Measurements from ENCODE around the gene JAZF1. TPM values are rescaled to one million over a fixed set of nuclear protein-coding genes. Genes with fewer than 3 reads are reported as not detected.

The JAZF1 gene
- total RNA-seq, 2 experiments from 2014 or later = 2.8 to 3.3 TPM

DNA sequence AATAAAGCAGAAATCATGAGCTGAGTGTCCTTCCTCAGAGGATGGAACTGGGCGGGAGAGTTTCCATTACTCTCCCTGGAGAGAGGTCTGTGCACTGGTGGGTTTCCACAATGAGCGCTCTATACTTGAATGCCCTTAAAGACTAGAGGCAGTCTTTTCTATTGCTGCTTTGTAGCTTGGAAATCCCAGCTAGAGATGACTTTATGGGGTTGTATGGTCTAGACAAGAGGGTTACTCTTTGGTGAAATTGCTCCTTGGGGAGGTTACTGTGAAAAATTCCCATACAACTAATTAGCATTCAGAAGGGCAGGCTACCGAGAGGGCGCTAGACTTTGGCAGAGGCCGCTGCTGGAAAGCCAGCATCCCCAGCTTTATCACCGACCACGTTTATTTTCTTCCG lies 303.8 kb downstream of the JAZF1 start:
- ChIA-PET POLR2A (no interaction called here), CTCF (no interaction called here)
- ATAC-seq = no peak

DNA sequence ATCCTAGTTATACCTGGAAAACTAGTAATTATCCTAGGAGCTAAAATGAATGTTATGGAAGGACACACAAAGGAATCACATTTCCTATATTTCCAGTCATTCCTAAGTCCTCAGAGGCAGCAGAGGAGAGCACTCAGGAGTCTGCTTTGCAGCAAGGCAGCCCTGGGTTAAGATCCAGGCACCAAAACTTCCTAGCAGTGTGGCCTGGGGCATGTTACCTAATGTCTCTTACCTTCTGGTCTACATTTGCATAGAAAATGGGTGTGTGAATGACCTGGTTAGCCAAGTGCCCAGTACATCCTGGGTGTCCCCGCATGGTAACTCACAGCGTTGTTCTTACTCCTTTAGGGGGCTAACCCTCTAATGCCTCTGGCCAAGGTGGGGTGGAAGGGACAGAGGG lies 304.8 kb downstream of the JAZF1 start:
- CTCF ChIA-PET = no interaction called here
- Mint-ChIP-seq H3K4me1 (ENCODE audit: low read depth) (peaks cover 2% of the 10 kb centered on the region), H3K27me3 (ENCODE audit: low read depth) (peaks cover 6% of the 10 kb centered on the region), H3K4me3 (no peak overlapping the region), H3K9me3 (ENCODE audit: insufficient read depth) (no peaks in the 10 kb centered on the region), H3K36me3 (ENCODE audit: low read depth) (no peaks in the 10 kb centered on the region), H3K27ac (no peak overlapping the region)
- POLR2A ChIA-PET = no interaction called here
- no peak for ATAC-seq
- no peak for DNase-seq

More for the DNA sequence above, 303.8 kb downstream of the JAZF1 start:
- no peak for DNase-seq
- no peaks in the 10 kb centered on the region for H3K9me3 Mint-ChIP-seq (ENCODE audit: insufficient read depth)
- no peak overlapping the region for H3K27ac Mint-ChIP-seq
- H3K4me1 Mint-ChIP-seq (ENCODE audit: low read depth) = peaks cover 2% of the 10 kb centered on the region
- no peak overlapping the region for H3K4me3 Mint-ChIP-seq
- peaks cover 4% of the 10 kb centered on the region for H3K27me3 Mint-ChIP-seq (ENCODE audit: low read depth)
- no peaks in the 10 kb centered on the region for H3K36me3 Mint-ChIP-seq (ENCODE audit: low read depth)

DNA sequence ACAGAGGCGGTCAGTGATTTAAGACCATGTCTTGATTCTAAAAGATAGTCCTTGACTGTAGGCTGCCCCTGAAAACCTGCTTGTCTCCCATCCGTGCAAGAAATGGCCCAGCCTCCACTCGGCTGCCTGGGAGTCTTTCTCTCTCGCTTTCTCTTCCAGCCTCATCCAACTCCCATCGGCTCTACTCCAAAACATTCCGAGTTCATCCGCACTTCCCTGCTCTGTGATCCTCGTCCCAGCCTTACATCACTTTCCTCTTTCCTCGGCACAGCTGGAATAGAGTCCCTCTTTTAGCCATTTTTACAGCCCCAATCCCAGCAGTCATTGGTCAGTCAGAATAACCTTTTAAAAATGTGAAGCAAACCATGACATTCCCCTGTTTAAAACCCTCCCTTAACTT lies 305.5 kb downstream of the JAZF1 start:
- H3K36me3 Mint-ChIP-seq (ENCODE audit: low read depth) = no peaks in the 10 kb centered on the region
- no peak for DNase-seq
- no peak for ATAC-seq
- H3K4me3 Mint-ChIP-seq = no peak overlapping the region
- ChIA-PET POLR2A (no interaction called here), CTCF (no interaction called here)
- peaks cover 2% of the 10 kb centered on the region for H3K4me1 Mint-ChIP-seq (ENCODE audit: low read depth)
- no peaks in the 10 kb centered on the region for H3K9me3 Mint-ChIP-seq (ENCODE audit: insufficient read depth)
- peaks cover 6% of the 10 kb centered on the region for H3K27me3 Mint-ChIP-seq (ENCODE audit: low read depth)
- no peak overlapping the region for H3K27ac Mint-ChIP-seq

DNA sequence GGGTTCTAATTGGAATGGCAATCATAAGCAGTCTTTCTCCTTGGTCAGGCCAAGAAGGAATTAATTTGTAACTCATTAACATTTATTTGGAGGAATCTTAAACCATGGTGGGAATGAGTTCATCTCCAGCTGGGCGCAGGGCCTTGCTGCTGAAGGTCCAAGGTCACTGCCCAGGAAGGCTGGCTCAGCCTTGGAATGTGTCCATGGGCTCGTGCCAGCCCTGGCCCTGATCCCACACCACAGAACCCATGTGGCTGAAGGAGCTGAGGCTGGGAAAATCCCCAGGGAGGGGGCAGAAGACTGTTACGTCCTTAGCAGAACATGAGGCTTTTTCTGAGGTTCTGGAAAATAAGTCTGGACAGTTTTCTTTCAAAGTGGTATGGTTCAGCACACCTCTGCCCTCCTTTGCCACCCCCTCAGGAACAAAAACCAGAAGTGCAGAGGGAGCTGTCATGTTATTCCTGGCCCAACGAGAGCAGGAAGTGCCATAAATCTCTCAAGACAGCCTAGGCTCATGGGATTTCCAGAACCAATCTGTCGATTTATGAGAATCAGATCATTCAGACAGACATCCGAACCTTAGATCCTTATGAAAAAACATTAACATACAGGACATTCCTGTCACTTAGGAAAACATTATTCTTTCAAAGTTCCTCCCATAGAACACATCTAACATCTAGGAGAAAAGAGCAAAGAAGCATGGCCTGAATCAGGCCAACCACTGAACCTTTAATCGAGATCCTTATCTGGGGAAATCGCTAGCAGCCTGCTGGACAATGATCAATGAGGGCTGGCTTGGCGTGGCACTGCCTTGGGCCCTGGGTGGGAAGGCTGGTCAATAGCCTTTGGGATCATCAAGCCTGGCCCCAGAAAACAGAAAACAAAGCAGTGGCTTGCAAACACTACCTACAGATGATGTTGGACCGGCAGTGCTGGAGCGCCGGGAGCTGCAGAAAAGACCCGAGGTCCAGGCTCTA lies 306.3 kb downstream of the JAZF1 start:
- POLR2A ChIA-PET = no interaction called here

DNA sequence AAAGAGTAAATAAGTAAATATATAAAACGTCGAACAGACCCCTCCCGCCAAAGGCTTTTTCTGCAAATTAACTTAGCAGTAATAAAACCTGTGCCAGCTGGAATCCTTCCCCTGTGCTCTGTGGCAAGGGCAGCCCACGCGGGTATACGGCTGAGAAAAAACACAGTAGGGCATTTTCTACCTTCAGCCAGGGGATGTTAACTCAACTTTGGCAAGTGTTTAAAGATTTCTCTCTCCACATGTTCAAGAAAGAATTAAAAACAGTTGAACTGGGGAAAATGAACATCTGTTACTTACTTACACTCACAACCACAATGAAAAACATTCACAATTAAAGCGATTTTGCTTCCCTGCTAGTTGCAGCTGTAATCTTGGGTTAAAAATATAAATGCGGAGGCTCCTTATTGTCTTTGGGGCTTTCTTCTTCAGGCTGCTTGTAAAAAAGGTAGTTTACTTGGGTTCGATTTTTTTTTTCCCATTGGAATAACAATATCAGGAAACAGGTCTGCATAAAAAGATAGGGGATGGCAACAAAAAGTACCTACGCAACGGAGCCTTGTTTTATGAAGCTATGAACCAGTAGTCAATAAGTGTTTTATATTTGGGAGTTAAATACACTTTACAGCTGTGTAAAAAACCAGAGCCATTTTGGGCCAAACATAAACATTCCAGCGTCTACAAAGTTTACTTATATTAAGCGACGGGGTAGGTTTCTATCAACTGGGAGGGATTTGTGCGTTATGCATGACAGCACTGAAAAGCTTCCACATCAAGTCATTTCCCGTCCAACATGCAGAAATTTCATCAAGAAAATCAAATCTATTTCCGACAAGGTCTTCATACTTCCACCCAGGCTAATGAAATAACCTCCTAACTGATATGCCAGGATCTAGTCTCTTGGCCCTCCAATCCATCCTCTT lies 308.0 kb downstream of the JAZF1 start:
- H3K27me3 Mint-ChIP-seq (ENCODE audit: low read depth) = peaks cover 6% of the 10 kb centered on the region
- POLR2A ChIA-PET = no interaction called here
- no peak for DNase-seq
- CTCF ChIA-PET = no interaction called here
- peaks cover under 1% of the 10 kb centered on the region for H3K4me1 Mint-ChIP-seq (ENCODE audit: low read depth)
- H3K9me3 Mint-ChIP-seq (ENCODE audit: insufficient read depth) = no peaks in the 10 kb centered on the region
- H3K36me3 Mint-ChIP-seq (ENCODE audit: low read depth) = no peaks in the 10 kb centered on the region
- no peak for ATAC-seq
- no peak overlapping the region for H3K27ac Mint-ChIP-seq
- no peak overlapping the region for H3K4me3 Mint-ChIP-seq

More for the DNA sequence above, 306.3 kb downstream of the JAZF1 start:
- CTCF ChIA-PET = no interaction called here
- Mint-ChIP-seq H3K36me3 (ENCODE audit: low read depth) (no peaks in the 10 kb centered on the region), H3K27me3 (ENCODE audit: low read depth) (peaks cover 6% of the 10 kb centered on the region), H3K4me3 (no peak overlapping the region), H3K4me1 (ENCODE audit: low read depth) (peaks cover 2% of the 10 kb centered on the region), H3K27ac (no peak overlapping the region), H3K9me3 (ENCODE audit: insufficient read depth) (no peaks in the 10 kb centered on the region)
- ATAC-seq (no peak), DNase-seq (no peak)

DNA sequence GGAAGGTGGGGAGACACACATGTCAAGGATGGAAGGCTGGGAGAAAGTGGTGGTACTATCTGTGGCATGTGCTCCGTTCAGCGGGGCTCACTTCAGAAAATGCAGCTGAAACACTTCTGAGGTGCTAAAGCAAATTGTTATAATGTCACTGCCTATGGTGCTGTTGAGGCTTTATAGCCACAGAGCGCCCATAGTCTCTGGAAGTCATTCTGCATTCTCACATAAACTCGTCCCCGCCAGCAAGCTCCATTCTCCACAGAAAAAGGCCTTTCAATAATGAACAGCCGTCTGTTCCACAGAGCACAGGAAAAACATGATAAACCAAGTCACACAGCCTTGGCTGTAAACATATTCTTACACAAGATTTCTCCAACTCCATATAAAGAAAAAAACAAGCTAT lies 308.7 kb downstream of the JAZF1 start:
- no peak for ATAC-seq
- H3K4me1 Mint-ChIP-seq (ENCODE audit: low read depth) = peaks cover 1% of the 10 kb centered on the region
- H3K36me3 Mint-ChIP-seq (ENCODE audit: low read depth) = no peaks in the 10 kb centered on the region
- H3K27ac Mint-ChIP-seq = no peak overlapping the region
- ChIA-PET CTCF (no interaction called here), POLR2A (no interaction called here)
- no peak for DNase-seq
- H3K27me3 Mint-ChIP-seq (ENCODE audit: low read depth) = peaks cover 6% of the 10 kb centered on the region
- no peaks in the 10 kb centered on the region for H3K9me3 Mint-ChIP-seq (ENCODE audit: insufficient read depth)
- H3K4me3 Mint-ChIP-seq = no peak overlapping the region

DNA sequence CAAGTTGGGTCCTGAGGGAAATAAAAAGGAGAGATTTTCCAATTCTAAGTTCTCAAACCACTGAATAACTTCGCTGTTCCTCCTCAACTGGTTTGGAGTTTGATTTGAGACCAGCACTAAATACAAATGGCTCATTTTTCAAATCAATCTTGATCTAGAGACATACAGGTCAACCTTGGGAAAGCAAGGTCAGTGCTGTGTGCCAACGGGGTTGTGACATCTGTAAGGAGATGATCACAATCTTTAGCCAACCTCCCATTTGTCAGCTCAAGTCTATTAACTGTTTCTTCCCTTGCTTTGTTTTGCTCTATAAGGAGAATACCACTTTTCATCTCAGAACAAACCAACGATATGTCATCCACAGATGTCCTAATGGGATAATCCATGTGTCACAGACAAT lies 309.5 kb downstream of the JAZF1 start:
- H3K9me3 Mint-ChIP-seq (ENCODE audit: insufficient read depth) = no peaks in the 10 kb centered on the region
- H3K36me3 Mint-ChIP-seq (ENCODE audit: low read depth) = no peaks in the 10 kb centered on the region
- no peak for ATAC-seq
- H3K4me3 Mint-ChIP-seq = no peak overlapping the region
- peaks cover 6% of the 10 kb centered on the region for H3K27me3 Mint-ChIP-seq (ENCODE audit: low read depth)
- H3K4me1 Mint-ChIP-seq (ENCODE audit: low read depth) = peaks cover 9% of the 10 kb centered on the region
- ChIA-PET CTCF (no interaction called here), POLR2A (no interaction called here)
- H3K27ac Mint-ChIP-seq = no peak overlapping the region
- DNase-seq = no peak

DNA sequence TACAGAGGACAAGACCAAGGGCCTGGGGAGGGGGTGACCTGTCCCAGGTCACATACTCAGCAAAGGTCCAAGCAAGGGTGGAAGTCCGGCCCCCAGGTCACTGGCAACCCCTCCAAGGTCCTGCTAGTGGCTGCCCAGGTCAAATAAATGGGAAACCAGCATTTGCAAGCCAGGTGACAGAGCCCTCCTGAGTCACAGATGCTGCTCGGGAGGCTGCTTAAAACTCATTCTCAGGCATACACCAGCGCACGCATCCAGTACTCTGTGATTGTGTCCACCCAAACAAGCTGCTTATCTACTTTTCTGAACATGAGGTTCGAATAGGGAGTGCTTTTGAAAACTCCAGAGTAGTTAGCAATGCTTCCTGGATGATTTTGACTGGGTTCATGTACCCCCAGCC lies 310.0 kb downstream of the JAZF1 start:
- ChIA-PET POLR2A (no interaction called here), CTCF (no interaction called here)
- no peak overlapping the region for H3K4me3 Mint-ChIP-seq
- H3K4me1 Mint-ChIP-seq (ENCODE audit: low read depth) = peaks cover 11% of the 10 kb centered on the region
- peaks cover 6% of the 10 kb centered on the region for H3K27me3 Mint-ChIP-seq (ENCODE audit: low read depth)
- H3K27ac Mint-ChIP-seq = no peak overlapping the region
- H3K9me3 Mint-ChIP-seq (ENCODE audit: insufficient read depth) = no peaks in the 10 kb centered on the region
- H3K36me3 Mint-ChIP-seq (ENCODE audit: low read depth) = no peaks in the 10 kb centered on the region
- ATAC-seq (no peak), DNase-seq (no peak)

DNA sequence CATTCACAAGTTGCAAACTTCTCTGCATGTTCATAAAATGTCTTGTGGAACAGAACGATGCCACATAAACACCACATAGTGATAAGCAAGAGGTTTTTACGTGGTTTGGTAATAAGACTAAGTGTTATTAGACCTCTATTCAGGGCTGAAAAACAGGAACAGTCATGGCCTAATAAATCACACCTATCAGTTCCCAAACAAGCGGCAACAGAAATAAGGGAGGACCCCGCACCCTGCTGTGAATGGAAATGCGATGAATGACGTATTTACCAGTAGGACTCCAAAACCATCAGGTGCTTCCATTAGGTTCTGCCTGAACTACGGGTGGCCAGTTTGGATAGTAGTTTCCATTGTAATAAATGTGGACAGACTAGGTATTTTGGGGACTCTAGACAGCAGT lies 311.5 kb downstream of the JAZF1 start:
- CTCF ChIA-PET = no interaction called here
- no peaks in the 10 kb centered on the region for H3K9me3 Mint-ChIP-seq (ENCODE audit: insufficient read depth)
- H3K4me3 Mint-ChIP-seq = no peak overlapping the region
- H3K27me3 Mint-ChIP-seq (ENCODE audit: low read depth) = peaks cover 4% of the 10 kb centered on the region
- DNase-seq (no peak), ATAC-seq (no peak)
- H3K4me1 Mint-ChIP-seq (ENCODE audit: low read depth) = peaks cover 11% of the 10 kb centered on the region
- H3K27ac Mint-ChIP-seq = no peak overlapping the region
- POLR2A ChIA-PET = no interaction called here
- no peaks in the 10 kb centered on the region for H3K36me3 Mint-ChIP-seq (ENCODE audit: low read depth)

DNA sequence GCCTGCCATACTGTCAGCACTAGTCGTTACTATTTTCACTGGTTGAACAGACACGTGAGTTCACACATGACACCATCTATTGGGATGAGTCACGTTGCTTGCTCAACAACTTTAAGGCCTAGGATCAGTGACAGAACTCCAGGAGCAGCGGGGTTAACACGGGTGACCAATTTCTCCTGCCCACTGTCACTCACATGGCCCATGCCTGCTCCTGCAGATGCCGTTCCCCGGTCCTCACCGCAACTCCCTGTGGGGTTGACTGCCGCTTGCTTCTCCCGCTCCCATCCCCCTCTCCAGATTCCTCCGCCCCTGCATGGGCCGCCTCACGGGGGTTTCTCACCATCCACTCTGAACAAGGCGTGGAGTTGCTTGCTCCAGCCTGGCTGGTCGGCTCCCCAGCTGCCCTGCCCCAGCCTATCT lies 312.5 kb downstream of the JAZF1 start:
- POLR2A ChIA-PET = no interaction called here
- no peak overlapping the region for H3K4me3 Mint-ChIP-seq

DNA sequence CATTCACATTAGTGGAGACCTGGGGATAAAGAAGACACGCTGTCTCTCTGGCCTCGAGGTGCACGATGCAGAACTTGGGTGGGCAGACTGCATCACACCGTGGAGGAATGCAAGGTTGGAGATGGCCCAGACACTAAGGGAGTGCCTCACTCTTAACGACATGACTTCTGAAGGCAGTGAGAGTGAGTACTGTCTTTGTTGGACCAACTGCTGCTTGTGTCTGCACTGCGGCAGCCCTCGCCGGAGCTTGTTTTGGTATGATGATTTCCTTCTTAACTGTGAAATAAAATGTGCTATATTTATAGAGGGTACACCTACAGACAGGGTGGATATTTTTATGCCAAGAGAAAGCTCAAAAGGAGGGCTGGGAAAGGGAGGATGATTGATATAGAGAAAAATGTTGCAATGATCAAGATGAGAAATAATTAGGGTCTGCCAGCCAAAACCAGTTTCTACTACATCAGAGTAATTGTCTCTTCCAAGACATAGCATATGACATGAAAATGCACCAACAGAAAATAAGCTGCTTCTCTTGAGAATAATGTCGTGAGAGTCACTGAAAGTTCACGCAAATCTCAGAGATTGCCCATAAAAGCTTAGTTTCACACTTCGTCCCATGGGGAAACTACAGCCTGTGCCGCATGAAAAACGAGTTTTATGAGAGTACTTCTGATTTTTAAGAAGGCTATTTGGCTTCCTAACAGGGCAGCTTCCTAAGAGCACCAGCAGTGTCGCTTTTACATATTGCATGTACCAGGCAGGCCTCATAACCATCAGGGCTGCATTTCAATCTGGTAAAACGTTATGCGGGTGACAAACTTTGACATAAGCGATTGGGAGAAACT lies 313.5 kb downstream of the JAZF1 start:
- CTCF ChIA-PET = no interaction called here
- Mint-ChIP-seq H3K4me1 (ENCODE audit: low read depth) (peaks cover 11% of the 10 kb centered on the region), H3K27me3 (ENCODE audit: low read depth) (peaks cover 4% of the 10 kb centered on the region), H3K36me3 (ENCODE audit: low read depth) (no peaks in the 10 kb centered on the region), H3K4me3 (no peak overlapping the region), H3K9me3 (ENCODE audit: insufficient read depth) (no peaks in the 10 kb centered on the region), H3K27ac (no peak overlapping the region)
- DNase-seq = no peak
- POLR2A ChIA-PET = no interaction called here
- no peak for ATAC-seq

More for the DNA sequence above, 312.5 kb downstream of the JAZF1 start:
- Mint-ChIP-seq H3K27me3 (ENCODE audit: low read depth) (peaks cover 4% of the 10 kb centered on the region), H3K27ac (no peak overlapping the region), H3K4me1 (ENCODE audit: low read depth) (peaks cover 11% of the 10 kb centered on the region), H3K36me3 (ENCODE audit: low read depth) (no peaks in the 10 kb centered on the region), H3K9me3 (ENCODE audit: insufficient read depth) (no peaks in the 10 kb centered on the region)
- CTCF ChIA-PET = no interaction called here
- DNase-seq (no peak), ATAC-seq (no peak)
